Stomach (tissue), 4 donors: ENCODE measurements around the gene LY9.

Source experiments
- CTCF ChIP-seq, 7 experiments: fragments of 450-650 bp in 4 of 7; fragments of 200-600 bp in 3 of 7; sonication (generic) in 3 of 7; IDR thresholded peaks; one replicate each; pipeline ENCODE4 v1.5.1; 2016 to 2019; ENCODE audit warnings: antibody characterized with exemption in 7 of 7, control low read depth in 2 of 7, mild to moderate bottlenecking in 1 of 7
- EP300 ChIP-seq: sonication (generic); formaldehyde crosslinking; IDR thresholded peaks from one replicate; pipeline ENCODE4 v1.6.1; 2017; ENCODE audit warnings: antibody characterized with exemption
- POLR2A ChIP-seq, 4 donors: fragments of 450-650 bp; IDR thresholded peaks; one replicate each; pipeline ENCODE4 v1.6.1; 2016; ENCODE audit warnings: antibody characterized with exemption in 4 of 4, control low read depth in 2 of 4, mild to moderate bottlenecking in 1 of 4, moderate library complexity in 1 of 4
- POLR2AphosphoS5 ChIP-seq, 3 donors: sonication (generic); formaldehyde crosslinking; IDR thresholded peaks; one replicate each; pipeline ENCODE4 v1.6.1; 2016; ENCODE audit warnings: antibody characterized with exemption in 3 of 3

DNA sequence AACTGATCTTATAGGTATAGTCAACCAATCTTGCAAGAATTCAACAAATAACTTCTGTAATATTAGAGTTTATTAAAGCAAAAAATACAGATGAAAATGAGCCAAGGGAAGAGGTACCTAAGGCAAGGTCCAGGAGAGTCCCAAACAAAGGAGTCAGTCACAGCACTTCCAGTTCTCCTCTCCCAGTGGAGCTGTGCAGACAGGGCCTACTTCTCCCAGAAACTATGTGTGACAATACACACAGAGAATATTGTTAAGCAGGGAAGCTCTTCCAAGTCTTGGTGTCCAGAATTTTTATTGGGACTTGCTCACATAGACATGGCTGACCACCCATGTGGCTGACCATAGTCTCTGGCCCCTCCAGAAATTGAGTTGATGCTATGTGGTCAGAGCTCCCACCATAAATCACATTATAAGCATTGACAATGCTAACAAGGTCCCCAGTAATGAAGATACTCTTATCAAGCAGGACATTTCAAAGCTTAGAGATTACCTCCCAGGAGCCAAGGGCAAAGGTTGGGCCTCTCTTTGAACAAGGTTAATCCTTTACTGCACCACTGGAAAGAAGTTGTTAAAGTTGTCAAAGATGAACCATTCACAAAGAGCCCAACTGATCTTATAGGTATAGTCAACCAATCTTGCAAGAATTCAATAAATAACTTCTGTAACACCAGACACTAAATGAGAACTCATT is 70.2 kb downstream of the LY9 start:
- TF ChIP-seq CTCF (IDR thresholded peaks at IDR 0.05) (no peak), EP300 (no peak), POLR2A (IDR thresholded peaks at IDR 0.05) (no peak), POLR2AphosphoS5 (IDR thresholded peaks at IDR 0.05) (no peak)
